Measurements from ENCODE around the gene NFKBIZ.
"Not testable (repeated sequence)": the region's sequence is repeated elsewhere in the genome, so short reads cannot be mapped to it uniquely, and the experiment has no call there.

The NFKBIZ gene

GRCh38 chr3:101878589-101878988 is 29.3 kb downstream of the NFKBIZ start:
- no peak overlapping the region for H3K9ac ChIP-seq (ENCODE audit: low read length)
- no peak overlapping the region for H3K4me3 ChIP-seq (ENCODE audit: low read depth, low read length)
- no peaks in the 10 kb centered on the region for H3K4me1 ChIP-seq (ENCODE audit: control insufficient read depth, insufficient read depth, low read length)
- H3K27me3 ChIP-seq (ENCODE audit: control insufficient read depth, insufficient read depth, low read length): no peaks in the 10 kb centered on the region
- H3K9me3 ChIP-seq (ENCODE audit: control insufficient read depth, insufficient read depth, low read depth, low read length): no peaks in the 10 kb centered on the region
- no peak overlapping the region for H3K27ac ChIP-seq (ENCODE audit: low read depth, low read length)
- no peaks in the 10 kb centered on the region for H3K36me3 ChIP-seq (ENCODE audit: control insufficient read depth, insufficient read depth, low read length)

DNA sequence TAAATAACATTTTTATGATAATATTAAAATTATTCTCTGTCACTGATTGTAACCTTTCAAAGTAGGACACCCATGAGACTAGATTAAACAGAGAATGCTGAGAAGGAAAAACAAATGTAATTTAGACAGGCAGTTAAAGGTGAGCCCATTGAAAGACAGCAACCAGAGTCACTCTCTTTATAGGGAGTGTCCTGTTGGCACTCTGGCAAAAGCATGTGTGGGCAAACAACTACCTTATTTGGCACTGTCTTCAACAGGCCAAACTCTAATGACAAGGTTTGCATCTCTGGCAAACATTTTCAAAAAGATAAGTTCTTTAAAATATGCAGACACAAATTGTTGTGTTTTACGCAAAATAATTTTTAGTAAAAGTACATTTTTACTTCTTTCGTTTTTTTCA is 29.8 kb downstream of the NFKBIZ start:
- Histone ChIP-seq H3K27me3 (ENCODE audit: control insufficient read depth, insufficient read depth, low read length) (no peaks in the 10 kb centered on the region), H3K9me3 (ENCODE audit: control insufficient read depth, insufficient read depth, low read depth, low read length) (no peaks in the 10 kb centered on the region), H3K27ac (ENCODE audit: low read depth, low read length) (no peak overlapping the region), H3K9ac (ENCODE audit: low read length) (no peak overlapping the region), H3K4me1 (ENCODE audit: control insufficient read depth, insufficient read depth, low read length) (no peaks in the 10 kb centered on the region), H3K4me3 (ENCODE audit: low read depth, low read length) (no peak overlapping the region), H3K36me3 (ENCODE audit: control insufficient read depth, insufficient read depth, low read length) (no peaks in the 10 kb centered on the region)

DNA sequence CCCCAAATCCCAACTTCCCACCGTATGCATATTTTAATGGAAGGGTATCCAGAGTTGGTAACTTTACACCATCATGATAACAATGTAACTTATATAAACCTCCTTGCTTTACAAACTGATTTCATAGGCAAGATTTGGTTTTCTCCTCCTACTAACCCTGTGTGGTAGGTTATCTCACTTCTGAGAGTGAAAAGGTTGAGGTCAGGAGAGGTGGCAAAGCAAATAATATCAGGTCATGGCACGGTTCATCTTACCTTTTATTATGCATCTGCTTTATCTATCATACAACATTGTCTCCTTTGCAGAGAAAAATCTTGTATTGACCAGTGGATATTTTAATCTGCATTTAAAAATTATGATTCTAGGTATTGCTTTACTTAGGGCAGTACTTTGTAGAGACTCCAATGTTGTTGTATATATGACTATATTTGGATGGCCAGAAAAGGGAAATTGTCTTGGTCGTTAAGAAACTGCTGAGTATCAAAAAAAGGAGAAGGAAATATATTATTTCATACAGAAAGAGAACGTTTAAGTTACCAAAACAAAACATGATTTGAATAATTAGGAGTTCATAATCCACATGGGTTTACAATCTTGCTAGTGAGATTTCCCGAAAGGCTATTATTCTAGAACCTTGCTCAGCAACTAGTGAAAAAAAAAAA is 30.4 kb downstream of the NFKBIZ start:
- H3K27me3 ChIP-seq (ENCODE audit: control insufficient read depth, insufficient read depth, low read length): no peaks in the 10 kb centered on the region
- no peaks in the 10 kb centered on the region for H3K9me3 ChIP-seq (ENCODE audit: control insufficient read depth, insufficient read depth, low read depth, low read length)
- H3K36me3 ChIP-seq (ENCODE audit: control insufficient read depth, insufficient read depth, low read length): no peaks in the 10 kb centered on the region
- no peaks in the 10 kb centered on the region for H3K4me1 ChIP-seq (ENCODE audit: control insufficient read depth, insufficient read depth, low read length)
- no peak overlapping the region for H3K27ac ChIP-seq (ENCODE audit: low read depth, low read length)
- H3K9ac ChIP-seq (ENCODE audit: low read length): no peak overlapping the region
- H3K4me3 ChIP-seq (ENCODE audit: low read depth, low read length): no peak overlapping the region

DNA sequence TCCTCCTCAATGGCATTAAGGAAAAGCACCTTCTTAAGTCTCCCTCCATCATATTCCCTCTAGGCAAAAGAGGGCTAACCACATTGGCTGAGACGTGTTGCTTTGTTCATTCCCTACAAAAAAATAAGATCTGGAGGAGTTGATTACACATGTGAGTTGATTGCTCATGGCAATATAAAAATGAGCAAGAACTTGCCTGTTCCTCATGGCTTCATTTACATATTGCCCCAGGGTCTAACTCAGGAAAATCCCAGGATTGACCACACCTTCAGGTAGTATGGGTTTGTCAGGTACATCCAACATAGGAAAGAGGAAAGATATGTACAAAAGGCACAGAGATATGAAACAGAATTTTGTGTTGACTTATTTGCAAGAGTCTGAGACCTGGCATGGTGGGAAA is 35.5 kb downstream of the NFKBIZ start:
- H3K4me3 ChIP-seq (ENCODE audit: low read depth, low read length): no peak overlapping the region
- H3K36me3 ChIP-seq (ENCODE audit: control insufficient read depth, insufficient read depth, low read length): no peaks in the 10 kb centered on the region
- no peak overlapping the region for H3K27ac ChIP-seq (ENCODE audit: low read depth, low read length)
- H3K9me3 ChIP-seq (ENCODE audit: control insufficient read depth, insufficient read depth, low read depth, low read length): no peaks in the 10 kb centered on the region
- no peak overlapping the region for H3K9ac ChIP-seq (ENCODE audit: low read length)
- H3K4me1 ChIP-seq (ENCODE audit: control insufficient read depth, insufficient read depth, low read length): no peaks in the 10 kb centered on the region
- H3K27me3 ChIP-seq (ENCODE audit: control insufficient read depth, insufficient read depth, low read length): no peaks in the 10 kb centered on the region

- not testable (repeated sequence) for H3K36me3 ChIP-seq (ENCODE audit: control insufficient read depth, insufficient read depth, low read length); H3K4me1 ChIP-seq (ENCODE audit: control insufficient read depth, insufficient read depth, low read length); H3K9me3 ChIP-seq (ENCODE audit: control insufficient read depth, insufficient read depth, low read depth, low read length); H3K9ac ChIP-seq (ENCODE audit: low read length); H3K4me3 ChIP-seq (ENCODE audit: low read depth, low read length); H3K27me3 ChIP-seq (ENCODE audit: control insufficient read depth, insufficient read depth, low read length); H3K27ac ChIP-seq (ENCODE audit: low read depth, low read length)
Measured at GRCh38 chr3:101885584-101885983, 36.3 kb downstream of the NFKBIZ start.

DNA sequence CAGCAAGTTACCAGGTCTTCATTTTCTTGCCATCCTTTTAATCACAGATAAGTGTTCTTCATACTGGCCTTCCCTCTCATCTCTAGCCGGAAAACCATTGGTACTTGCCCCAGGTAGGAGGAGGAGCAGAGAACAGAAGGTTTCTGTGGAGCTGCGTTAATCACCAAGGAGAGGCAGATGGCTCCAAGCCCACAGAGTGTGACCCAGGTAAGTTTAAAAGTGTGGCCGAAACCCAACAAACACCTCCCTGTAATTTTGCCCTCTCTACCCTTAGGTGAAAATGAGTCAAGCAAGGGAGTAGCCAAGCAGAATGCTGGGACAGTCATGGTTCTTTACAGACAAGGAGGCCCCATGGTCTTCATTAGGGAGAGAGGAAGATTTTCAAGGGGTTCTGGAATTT is 37.3 kb downstream of the NFKBIZ start:
- no peak overlapping the region for H3K4me3 ChIP-seq (ENCODE audit: low read depth, low read length)
- H3K4me1 ChIP-seq (ENCODE audit: control insufficient read depth, insufficient read depth, low read length): no peaks in the 10 kb centered on the region
- no peaks in the 10 kb centered on the region for H3K27me3 ChIP-seq (ENCODE audit: control insufficient read depth, insufficient read depth, low read length)

GRCh38 chr3:101888653-101889052 is 39.3 kb downstream of the NFKBIZ start:
- H3K4me1 ChIP-seq (ENCODE audit: control insufficient read depth, insufficient read depth, low read length): no peaks in the 10 kb centered on the region
- no peaks in the 10 kb centered on the region for H3K36me3 ChIP-seq (ENCODE audit: control insufficient read depth, insufficient read depth, low read length)
- H3K27me3 ChIP-seq (ENCODE audit: control insufficient read depth, insufficient read depth, low read length): no peaks in the 10 kb centered on the region
- no peak overlapping the region for H3K27ac ChIP-seq (ENCODE audit: low read depth, low read length)
- no peak overlapping the region for H3K9ac ChIP-seq (ENCODE audit: low read length)
- H3K9me3 ChIP-seq (ENCODE audit: control insufficient read depth, insufficient read depth, low read depth, low read length): no peaks in the 10 kb centered on the region
- H3K4me3 ChIP-seq (ENCODE audit: low read depth, low read length): no peak overlapping the region

More for the DNA sequence above, 37.3 kb downstream of the NFKBIZ start:
- no peak overlapping the region for H3K9ac ChIP-seq (ENCODE audit: low read length)
- no peaks in the 10 kb centered on the region for H3K9me3 ChIP-seq (ENCODE audit: control insufficient read depth, insufficient read depth, low read depth, low read length)
- H3K27ac ChIP-seq (ENCODE audit: low read depth, low read length): no peak overlapping the region
- H3K36me3 ChIP-seq (ENCODE audit: control insufficient read depth, insufficient read depth, low read length): no peaks in the 10 kb centered on the region

DNA sequence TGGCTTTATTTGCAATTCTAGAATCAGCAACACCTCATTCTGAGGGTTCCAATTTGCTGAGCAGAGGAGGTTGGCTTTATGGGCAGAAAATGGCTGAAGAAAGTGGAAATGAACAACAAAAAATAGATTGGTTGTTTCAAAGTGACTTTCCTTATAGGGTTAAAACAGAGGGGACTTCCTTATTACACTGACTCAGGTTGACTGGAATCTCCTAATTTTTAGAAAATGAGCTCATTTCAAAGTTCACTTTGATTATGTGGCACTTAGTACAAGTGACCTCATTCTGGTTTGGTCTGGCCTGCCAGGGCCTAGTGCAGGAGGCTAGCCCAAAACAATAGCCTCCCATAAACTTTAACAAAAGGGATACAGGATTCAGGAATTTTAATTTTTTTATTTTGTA is 41.4 kb downstream of the NFKBIZ start:
- no peaks in the 10 kb centered on the region for H3K9me3 ChIP-seq (ENCODE audit: control insufficient read depth, insufficient read depth, low read depth, low read length)
- H3K9ac ChIP-seq (ENCODE audit: low read length): no peak overlapping the region
- no peak overlapping the region for H3K27ac ChIP-seq (ENCODE audit: low read depth, low read length)
- no peak overlapping the region for H3K4me3 ChIP-seq (ENCODE audit: low read depth, low read length)
- no peaks in the 10 kb centered on the region for H3K36me3 ChIP-seq (ENCODE audit: control insufficient read depth, insufficient read depth, low read length)
- no peaks in the 10 kb centered on the region for H3K4me1 ChIP-seq (ENCODE audit: control insufficient read depth, insufficient read depth, low read length)
- H3K27me3 ChIP-seq (ENCODE audit: control insufficient read depth, insufficient read depth, low read length): no peaks in the 10 kb centered on the region

- Histone ChIP-seq H3K36me3 (ENCODE audit: control insufficient read depth, insufficient read depth, low read length) (no peaks in the 10 kb centered on the region), H3K9me3 (ENCODE audit: control insufficient read depth, insufficient read depth, low read depth, low read length) (no peaks in the 10 kb centered on the region), H3K4me1 (ENCODE audit: control insufficient read depth, insufficient read depth, low read length) (no peaks in the 10 kb centered on the region), H3K4me3 (ENCODE audit: low read depth, low read length) (no peak overlapping the region), H3K9ac (ENCODE audit: low read length) (no peak overlapping the region), H3K27me3 (ENCODE audit: control insufficient read depth, insufficient read depth, low read length) (no peaks in the 10 kb centered on the region), H3K27ac (ENCODE audit: low read depth, low read length) (no peak overlapping the region)
Measured at GRCh38 chr3:101892648-101893047, 43.3 kb downstream of the NFKBIZ start.

DNA sequence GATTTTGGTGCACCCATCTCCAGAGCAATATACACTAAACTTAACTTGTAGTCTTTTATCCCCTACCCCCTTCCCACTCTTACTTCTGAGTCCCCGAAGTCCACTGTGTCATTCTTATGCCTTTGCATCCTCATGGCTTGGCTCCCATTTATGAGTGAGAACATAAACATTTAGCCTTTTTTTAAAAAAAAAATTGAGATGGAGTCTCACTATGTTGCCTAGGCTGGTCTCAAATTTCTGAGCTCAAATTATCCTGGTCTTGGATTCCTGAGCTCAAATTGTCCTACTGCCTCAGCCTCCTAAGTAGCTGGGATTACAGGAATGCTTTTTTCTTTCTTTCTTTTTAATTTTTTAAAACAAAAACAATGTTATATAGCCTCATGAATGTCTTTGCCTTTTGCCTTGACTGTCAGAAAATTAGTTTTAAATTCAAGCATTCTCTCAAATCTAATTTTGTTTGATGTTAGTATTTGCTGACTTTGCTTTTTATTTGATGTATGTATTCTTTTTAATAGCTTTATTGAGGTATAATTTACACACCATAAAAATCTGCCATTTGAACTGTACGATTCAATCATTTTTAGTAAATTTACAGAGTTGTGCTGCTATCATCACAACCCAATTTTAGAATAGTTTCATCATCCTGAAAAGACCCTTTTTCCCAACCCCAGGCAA is 46.9 kb downstream of the NFKBIZ start:
- no peaks in the 10 kb centered on the region for H3K36me3 ChIP-seq (ENCODE audit: control insufficient read depth, insufficient read depth, low read length)
- H3K4me3 ChIP-seq (ENCODE audit: low read depth, low read length): no peak overlapping the region
- peaks cover 6% of the 10 kb centered on the region; the same call in 1 of the 2 replicates for H3K4me1 ChIP-seq (ENCODE audit: control insufficient read depth, insufficient read depth, low read length)
- no peak overlapping the region for H3K27ac ChIP-seq (ENCODE audit: low read depth, low read length)
- H3K27me3 ChIP-seq (ENCODE audit: control insufficient read depth, insufficient read depth, low read length): no peaks in the 10 kb centered on the region
- no peaks in the 10 kb centered on the region for H3K9me3 ChIP-seq (ENCODE audit: control insufficient read depth, insufficient read depth, low read depth, low read length)
- no peak overlapping the region for H3K9ac ChIP-seq (ENCODE audit: low read length)

DNA sequence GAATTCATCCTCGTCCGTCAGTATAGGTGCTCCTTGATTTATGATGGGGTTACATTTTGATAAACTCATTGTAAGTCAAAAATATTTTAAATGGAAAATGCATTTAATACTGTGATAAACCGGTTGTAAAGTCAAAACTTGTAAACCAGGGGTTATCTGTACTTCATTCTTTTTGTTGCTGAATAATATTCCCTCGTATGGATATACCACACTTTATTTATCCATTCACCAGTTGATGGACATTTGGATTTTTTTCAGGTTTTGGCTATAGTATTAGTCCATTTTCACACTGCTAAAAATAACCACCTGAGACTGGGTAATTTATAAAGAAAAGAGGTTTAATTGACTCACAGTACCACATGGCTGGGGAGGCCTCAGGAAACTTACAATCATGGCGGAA is 47.7 kb downstream of the NFKBIZ start:
- Histone ChIP-seq H3K4me3 (ENCODE audit: low read depth, low read length) (no peak overlapping the region), H3K27ac (ENCODE audit: low read depth, low read length) (no peak overlapping the region), H3K27me3 (ENCODE audit: control insufficient read depth, insufficient read depth, low read length) (no peaks in the 10 kb centered on the region), H3K9me3 (ENCODE audit: control insufficient read depth, insufficient read depth, low read depth, low read length) (no peaks in the 10 kb centered on the region), H3K9ac (ENCODE audit: low read length) (no peak overlapping the region), H3K36me3 (ENCODE audit: control insufficient read depth, insufficient read depth, low read length) (no peaks in the 10 kb centered on the region), H3K4me1 (ENCODE audit: control insufficient read depth, insufficient read depth, low read length) (peaks cover 6% of the 10 kb centered on the region; the same call in 1 of the 2 replicates)
